UCSD-AML1 (cell line): ENCODE results near the gene SESN3.
"Not testable (repeated sequence)": the region's sequence is repeated elsewhere in the genome, so short reads cannot be mapped to it uniquely, and the experiment has no call there.

Source experiments
- DNase-seq: peaks from one replicate; lab custom pipeline; 2025; ENCODE audit not compliant: unreplicated experiment; lab: John Stamatoyannopoulos, UW

Gene SESN3

GRCh38 chr11:95153857-95154246 lies 77.2 kb downstream of the SESN3 start:
- no peak for DNase-seq

- DNase-seq: no peak
These were observed 77.8 kb downstream of the SESN3 start for GRCh38 chr11:95152876-95153856.

DNA sequence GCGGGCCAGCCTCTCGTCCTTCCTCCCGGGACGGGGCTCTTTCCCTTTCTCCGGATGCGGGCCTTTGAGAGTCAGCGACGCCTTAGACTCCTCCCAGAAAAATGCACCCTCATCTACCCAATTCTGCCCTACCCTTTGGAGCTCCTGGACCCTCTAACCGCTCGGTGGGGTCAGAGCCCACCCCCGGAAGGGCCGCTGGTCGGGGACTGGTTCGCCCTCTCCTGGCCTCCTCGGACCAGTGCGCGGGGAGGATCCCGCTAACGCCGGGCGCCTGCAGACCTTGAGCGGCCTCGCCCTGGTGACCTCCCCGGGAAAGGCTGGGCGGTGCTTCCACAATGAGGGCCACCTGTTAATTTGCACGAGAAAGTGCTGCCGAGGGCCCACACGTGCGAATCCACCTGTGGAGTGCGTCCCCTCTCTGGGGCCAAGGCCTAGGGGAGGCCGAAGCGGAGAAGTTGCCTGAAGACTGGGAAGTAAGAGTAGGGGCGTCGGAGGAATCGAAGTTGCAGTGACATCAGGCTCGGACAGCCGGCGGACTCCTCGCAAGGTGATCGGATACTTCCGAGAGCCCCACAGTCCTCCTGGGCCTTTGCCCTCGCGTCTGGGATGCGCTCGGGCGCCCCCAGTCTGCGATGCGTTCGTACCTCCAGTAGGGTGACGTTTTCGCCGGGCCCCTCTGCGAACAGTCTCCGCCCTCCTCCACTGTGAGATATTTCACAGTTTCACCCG lies 79.9 kb downstream of the SESN3 start:
- DNase-seq: peak; percentile 78

DNA sequence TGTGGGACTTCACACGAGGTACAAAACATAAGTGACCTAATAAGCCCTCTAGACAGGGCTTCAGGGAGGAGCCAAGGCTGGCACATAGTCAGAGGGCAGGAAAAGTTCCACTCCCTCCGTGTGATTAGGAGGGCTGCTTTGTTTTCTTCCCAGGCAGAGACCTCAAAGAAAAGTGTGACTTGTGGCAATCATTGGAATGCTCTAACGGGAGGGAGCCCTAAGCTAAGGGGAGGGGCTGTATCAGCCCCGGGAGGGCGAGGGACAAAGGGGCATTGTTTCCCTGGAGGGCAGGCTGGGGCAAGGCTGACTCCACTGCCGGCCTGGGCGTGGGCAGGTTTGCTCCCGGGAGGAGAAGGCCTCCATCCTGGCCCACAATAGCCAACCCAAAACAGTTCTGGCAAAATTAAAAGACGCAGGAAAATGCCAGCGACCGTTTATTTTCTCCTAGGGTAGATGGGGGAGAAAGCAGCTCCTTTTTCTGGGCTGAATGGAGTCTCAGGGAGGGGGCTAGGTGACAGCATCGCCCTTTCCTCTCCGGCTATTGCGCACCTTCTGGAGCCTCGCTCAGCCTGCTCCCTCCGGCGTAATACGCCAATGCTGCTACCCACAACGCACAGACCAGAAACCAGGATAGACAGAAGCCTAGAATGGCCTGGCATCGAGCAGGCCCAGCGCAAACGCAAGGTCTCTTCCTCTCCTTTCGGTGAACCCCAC lies 81.2 kb downstream of the SESN3 start:
- DNase-seq: no peak

DNA sequence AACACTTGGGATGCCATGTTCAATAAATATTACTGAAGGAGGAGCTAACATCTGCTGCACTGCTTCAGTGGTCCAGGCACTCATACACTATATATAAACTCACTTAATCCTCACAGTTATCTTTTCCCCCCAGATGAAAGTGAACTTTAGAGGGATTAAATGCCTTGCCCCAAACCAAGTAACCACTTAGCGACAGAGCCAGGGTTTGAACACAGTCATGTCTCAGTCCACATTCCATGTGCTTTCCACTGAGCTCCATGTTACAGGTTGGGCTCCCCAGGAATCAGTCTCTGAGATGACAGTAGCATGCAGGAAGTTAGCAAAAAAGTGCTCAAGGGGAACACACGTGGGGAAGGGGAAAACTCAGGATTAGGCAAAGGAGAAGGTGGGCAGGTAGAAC lies 82.1 kb downstream of the SESN3 start:
- no peak for DNase-seq

GRCh38 chr11:95148406-95148805 lies 82.6 kb downstream of the SESN3 start:
- DNase-seq: no peak

GRCh38 chr11:95147364-95147905 lies 83.6 kb downstream of the SESN3 start:
- DNase-seq: peak; percentile 32

DNA sequence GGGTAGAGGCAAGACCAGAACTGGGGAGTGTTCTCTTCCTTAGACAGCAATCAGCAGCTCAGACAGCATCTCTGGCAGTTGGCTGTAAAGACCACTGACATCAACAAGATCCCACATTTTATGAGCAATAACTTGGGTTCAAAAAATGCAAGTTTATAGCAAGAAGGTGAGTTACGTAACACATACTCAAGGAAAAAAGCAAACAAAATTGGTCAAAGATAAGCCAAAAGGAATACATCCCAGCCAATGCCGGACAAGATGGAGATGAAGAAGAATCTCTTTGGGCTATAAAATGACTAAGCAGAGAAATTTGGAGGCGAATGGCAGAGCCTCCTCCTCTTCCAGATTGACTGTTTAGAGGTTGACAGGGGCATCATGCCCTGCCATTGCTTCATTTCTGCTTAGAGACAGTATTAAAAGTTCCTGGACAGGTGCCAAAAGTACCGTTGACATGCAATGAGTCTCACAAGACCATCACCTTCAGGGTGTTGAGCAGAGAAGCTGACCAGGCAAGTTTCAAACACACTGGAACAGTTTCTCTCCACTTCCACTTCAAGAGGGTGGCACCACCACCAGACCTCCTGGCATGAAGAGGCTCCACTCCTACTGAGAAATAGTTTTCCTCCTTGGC lies 85.5 kb downstream of the SESN3 start:
- no peak for DNase-seq

DNA sequence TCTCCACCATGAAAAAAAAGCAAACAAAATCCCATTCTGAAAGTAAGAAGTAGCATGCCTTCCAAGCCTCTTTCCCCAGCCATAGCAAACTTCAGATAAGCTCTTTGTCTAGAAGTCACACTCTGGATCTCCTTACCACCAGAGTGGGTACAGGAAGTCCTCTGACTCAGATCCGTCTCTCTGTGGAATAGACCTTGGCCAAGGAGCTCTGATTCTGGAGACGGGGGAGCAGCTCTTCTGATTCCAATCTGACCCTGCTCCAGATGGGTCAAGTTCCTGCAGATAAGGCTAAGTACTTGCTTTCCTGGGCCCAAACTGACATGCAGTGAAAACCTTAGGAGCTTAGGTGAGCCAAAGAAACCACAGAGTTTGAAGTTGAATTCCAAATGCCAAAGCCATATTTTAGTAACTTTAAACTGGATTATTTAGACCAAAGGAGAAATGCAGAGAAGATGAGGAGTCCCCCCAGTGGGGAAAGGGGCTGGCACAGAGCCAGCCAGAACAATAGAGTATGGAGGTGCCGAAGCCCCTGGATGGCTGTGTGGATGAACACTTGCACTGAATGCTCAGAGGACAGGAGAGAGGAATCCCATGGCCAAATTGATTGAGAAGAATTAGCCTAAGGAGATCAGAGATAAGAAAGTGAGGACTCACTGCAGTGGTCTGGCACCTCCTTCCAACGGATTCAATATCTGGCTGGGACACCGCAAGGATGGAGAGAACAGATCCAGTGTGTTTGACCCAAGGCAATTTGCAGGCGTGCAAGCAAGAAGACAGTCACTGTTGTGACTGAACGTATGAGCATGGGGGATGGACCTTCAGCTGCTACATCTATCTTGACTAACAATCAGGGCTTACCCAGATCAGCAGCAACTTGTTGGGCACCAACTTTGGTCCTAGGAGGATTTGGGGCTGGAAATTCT lies 86.4 kb downstream of the SESN3 start:
- DNase-seq: no peak

DNA sequence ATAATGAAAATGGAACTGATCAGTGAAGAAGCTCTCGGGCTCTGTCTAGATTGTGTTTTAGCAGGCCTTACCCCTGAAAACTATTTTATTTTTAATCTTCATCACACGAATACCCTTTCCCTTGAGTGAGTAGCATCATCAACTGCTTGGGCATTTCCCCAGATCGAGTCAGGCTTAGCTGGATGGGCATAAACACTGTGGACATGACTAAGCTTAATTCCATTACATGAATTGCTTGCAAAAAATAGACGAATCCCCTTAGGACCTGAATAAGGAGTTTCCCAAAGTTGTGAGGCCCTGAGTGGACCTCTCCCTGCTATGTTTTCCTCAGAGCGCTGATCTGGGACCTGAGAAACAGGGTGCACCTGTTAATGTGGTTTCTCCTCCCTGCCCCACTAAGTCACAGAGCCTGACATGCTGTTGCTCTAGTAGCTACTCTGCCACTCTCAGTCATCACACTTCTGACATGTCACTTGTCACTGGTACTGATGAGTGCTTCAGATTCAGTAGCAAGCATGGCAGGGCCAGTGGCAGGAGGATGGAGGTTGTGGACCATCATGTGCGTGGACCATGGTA lies 87.8 kb downstream of the SESN3 start:
- no peak for DNase-seq

DNA sequence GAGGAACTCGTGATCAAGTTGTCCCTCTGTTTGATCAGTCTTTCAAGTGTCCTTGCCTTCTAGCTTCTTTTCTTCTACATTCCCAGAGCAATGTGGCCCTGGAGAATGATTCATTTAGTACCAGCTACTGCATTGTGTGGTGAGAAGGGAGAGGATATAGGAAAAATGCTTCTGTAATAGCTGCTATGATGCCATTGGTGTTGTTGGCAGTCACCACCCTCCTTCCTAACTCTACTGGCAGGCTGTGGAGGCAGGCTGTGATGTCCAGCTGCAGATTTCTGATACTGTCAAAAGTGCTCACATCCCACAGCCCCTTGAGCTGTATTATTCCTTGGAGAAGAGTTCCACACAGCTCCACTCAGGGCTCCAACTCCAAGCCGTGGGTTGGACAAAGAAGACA lies 88.6 kb downstream of the SESN3 start:
- DNase-seq: no peak

- DNase-seq: no peak
These were observed 90.5 kb downstream of the SESN3 start for GRCh38 chr11:95140397-95141033.

- DNase-seq: no peak
These were observed 92.6 kb downstream of the SESN3 start for GRCh38 chr11:95138448-95138847.

GRCh38 chr11:95137299-95137698 lies 93.7 kb downstream of the SESN3 start:
- no peak for DNase-seq

- DNase-seq: not testable (repeated sequence)
These were observed 94.3 kb downstream of the SESN3 start for GRCh38 chr11:95136747-95137146.

DNA sequence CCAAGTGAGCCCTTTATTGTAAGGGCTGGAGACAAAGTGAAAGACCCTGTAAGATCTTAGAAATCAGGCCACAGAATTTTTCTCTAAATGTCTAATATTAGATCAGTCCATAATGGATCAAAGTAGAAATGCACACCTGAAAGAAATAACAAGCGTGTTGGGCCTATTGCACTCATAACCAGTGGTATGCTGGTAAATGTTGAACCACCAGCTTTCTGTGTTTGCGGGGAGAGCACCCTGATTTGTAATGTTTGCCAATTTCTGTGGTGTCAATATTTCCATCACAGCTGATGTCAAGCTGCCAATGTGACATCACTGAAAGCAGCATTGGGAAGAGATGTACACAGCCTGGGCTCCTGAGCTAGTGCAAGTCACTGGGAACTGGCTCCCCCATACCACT lies 95.1 kb downstream of the SESN3 start:
- no peak for DNase-seq

- no peak for DNase-seq
These were observed 95.8 kb downstream of the SESN3 start for GRCh38 chr11:95135155-95135554.

- DNase-seq: no peak
These were observed 96.5 kb downstream of the SESN3 start for GRCh38 chr11:95134491-95134890.

GRCh38 chr11:95132956-95133355 lies 98.0 kb downstream of the SESN3 start:
- DNase-seq: no peak
